GM23248 (cell line): ENCODE measurements around the gene PKNOX2. TPM values are rescaled to one million over a fixed set of nuclear protein-coding genes. Genes with fewer than 3 reads are reported as not detected.

ENCODE experiments used
- DNase-seq: peaks from one replicate; pipeline ENCODE4 v3.0.0-alpha.2; 2015
- H2AFZ ChIP-seq: fragments of 200-600 bp; sonication (generic); 2 replicates; pipeline ENCODE4 v1.6.1; 2016; ENCODE audit warnings: antibody characterized with exemption
- H3F3A ChIP-seq: fragments of 200-600 bp; sonication (generic); 2 replicates; pipeline ENCODE4 v1.6.1; 2016; ENCODE audit warnings: mild to moderate bottlenecking, antibody characterized with exemption, mixed run types; ENCODE audit not compliant: insufficient read depth
- H3K27ac ChIP-seq: fragments of 200-600 bp; sonication (generic); 2 replicates; pipeline ENCODE4 v1.5.1; 2016; ENCODE audit warnings: mild to moderate bottlenecking
- H3K27me3 ChIP-seq: fragments of 200-600 bp; sonication (generic); replicated peaks from 2 replicates; pipeline ENCODE4 v1.6.1; 2016; ENCODE audit warnings: mild to moderate bottlenecking; ENCODE audit not compliant: insufficient read depth
- H3K36me3 ChIP-seq: fragments of 200-600 bp; sonication (generic); 2 replicates; pipeline ENCODE4 v1.6.1; 2016; ENCODE audit warnings: low read depth, mild to moderate bottlenecking
- H3K4me1 ChIP-seq: fragments of 200-600 bp; sonication (generic); 2 replicates; pipeline ENCODE4 v1.6.1; 2016; ENCODE audit warnings: mild to moderate bottlenecking; ENCODE audit not compliant: insufficient read depth
- H3K4me2 ChIP-seq: fragments of 200-600 bp; sonication (generic); one replicate; pipeline ENCODE4 v1.6.1; 2016; ENCODE audit warnings: mild to moderate bottlenecking; ENCODE audit not compliant: unreplicated experiment
- H3K4me3 ChIP-seq: fragments of 200-600 bp; sonication (generic); 2 replicates; pipeline ENCODE4 v1.5.1; 2016; ENCODE audit warnings: mild to moderate bottlenecking
- H3K79me2 ChIP-seq: fragments of 200-600 bp; sonication (generic); 2 replicates; pipeline ENCODE4 v1.6.1; 2016; ENCODE audit warnings: mild to moderate bottlenecking; ENCODE audit not compliant: insufficient read depth
- H3K9ac ChIP-seq: fragments of 200-600 bp; sonication (generic); 2 replicates; pipeline ENCODE4 v1.6.1; 2016; ENCODE audit warnings: mild to moderate bottlenecking
- H3K9me2 ChIP-seq: fragments of 200-600 bp; sonication (generic); 2 replicates; pipeline ENCODE4 v1.6.1; 2016; ENCODE audit warnings: mixed run types, mild to moderate bottlenecking, moderate library complexity; ENCODE audit not compliant: insufficient read depth
- H3K9me3 ChIP-seq: fragments of 200-600 bp; sonication (generic); one replicate; pipeline ENCODE4 v1.6.1; 2017; ENCODE audit warnings: low read depth
- H4K20me1 ChIP-seq: fragments of 200-600 bp; sonication (generic); 2 replicates; pipeline ENCODE4 v1.6.0; 2016; ENCODE audit not compliant: insufficient read depth
- EZH2 ChIP-seq: fragments of 200-600 bp; sonication (generic); IDR thresholded peaks from 2 replicates; pipeline ENCODE4 v1.6.1; 2018; ENCODE audit warnings: antibody characterized with exemption, mild to moderate bottlenecking; ENCODE audit not compliant: insufficient read depth, poor library complexity, severe bottlenecking
- EZH2phosphoT487 ChIP-seq: fragments of 200-600 bp; sonication (generic); IDR thresholded peaks from 2 replicates; pipeline ENCODE4 v1.6.1; 2018; ENCODE audit warnings: antibody characterized with exemption, moderate library complexity, mild to moderate bottlenecking, low read depth; ENCODE audit not compliant: insufficient read depth
- WGBS, 2 experiments: methylation state at CpG; one replicate each; pipeline ENCODE4 v1.1.6; 2015 to 2017; ENCODE audit warnings: low lambda C conversion rate in 2 of 2, low coverage in 1 of 2; ENCODE audit errors: missing lambda C conversion rate in 2 of 2; 5-methylcytosine and 5-hydroxymethylcytosine counted together
- in situ Hi-C: fragments of 300-500 bp; cut with MboI; formaldehyde crosslinking; loops from 2 replicates; pipeline ENCODE4 v1.15.0; 2020
- polyA plus RNA-seq: library from polyadenylated mRNA; unstranded; fragments of >200 nt; fragmentation: Nextera tagmentation; extraction: Ambion mirVana; gene quantifications from 2 replicates; pipeline ENCODE4 v1.2.1, GENCODE V29; 2016
- total RNA-seq: library from RNA; depleted of rRNA; stranded (reverse); fragments of >200 nt; shearing (Covaris generic); gene quantifications from 2 replicates; pipeline ENCODE4 v1.2.3, GENCODE V29; 2014

PKNOX2 gene
- total and polyA plus RNA-seq, 2 experiments from 2014 or later, result 0.21 to 0.76 TPM

DNA sequence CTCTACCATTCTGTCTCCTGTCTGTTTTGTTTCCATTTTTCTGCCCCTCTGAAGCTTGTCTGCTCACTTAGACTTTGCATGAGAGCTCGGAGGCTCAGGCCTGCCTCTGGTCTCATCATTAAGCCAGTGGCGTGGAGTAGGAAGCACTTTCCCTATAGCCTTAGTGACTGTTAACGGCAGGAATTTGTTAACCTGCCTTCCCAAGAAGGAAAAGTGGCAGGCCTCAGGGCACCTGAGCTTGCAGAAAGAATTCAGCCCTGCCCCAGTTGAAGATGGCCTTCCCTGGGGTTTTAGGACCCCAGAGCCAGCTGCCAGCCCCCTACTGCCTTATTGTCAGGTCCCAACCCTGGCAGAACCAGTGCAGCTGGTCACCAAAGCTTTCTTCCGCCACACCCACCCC, 93.2 kb downstream of the PKNOX2 start:
- in situ Hi-C loops, result no loop called here
- H3K79me2 ChIP-seq, result no peaks in the 10 kb centered on the region
- WGBS, 2 experiments, result 80 to 85% methylated on average over 4 of the region's 4 CpGs

DNA sequence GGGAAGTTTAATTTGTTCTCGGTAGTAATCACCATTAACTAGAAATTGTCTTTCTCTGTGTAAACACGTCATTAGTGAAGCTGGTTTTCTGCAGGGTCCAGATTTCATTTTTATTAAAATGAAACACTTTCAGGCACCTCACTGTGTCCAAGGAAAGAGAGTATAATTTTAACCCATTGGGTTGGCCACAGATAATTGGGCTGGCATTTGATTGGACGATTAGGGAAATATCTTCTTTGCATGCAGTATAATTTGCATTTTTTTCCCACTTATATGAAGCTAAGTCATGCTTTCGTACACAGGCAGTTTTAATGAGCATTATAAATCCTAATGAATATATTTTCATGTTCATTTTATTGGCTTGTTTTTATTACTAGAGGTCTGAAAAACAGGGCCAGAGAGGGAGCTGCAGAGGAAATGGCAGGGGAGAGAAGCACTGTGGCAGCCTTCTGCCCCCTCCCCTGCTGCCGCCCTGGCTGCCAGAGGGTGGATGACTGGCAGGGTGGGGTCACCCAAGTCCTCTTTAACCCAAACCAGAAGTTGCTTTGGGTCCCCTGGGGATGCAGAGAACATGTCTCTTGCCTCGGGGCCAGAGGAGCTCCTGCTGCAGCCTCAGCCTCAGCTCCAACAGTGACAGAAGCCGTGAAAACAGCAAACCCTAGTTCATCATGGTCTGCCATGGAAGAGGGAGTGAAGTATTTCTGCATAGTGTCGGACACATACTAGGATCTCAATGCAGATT, 93.9 kb downstream of the PKNOX2 start:
- DNase-seq, result peak; percentile 39
- Histone ChIP-seq H3K4me1 (peaks cover 11% of the 10 kb centered on the region), H3K79me2 (no peaks in the 10 kb centered on the region), H3K9me2 (no peaks in the 10 kb centered on the region), H3K27ac (no peak overlapping the region), H4K20me1 (no peaks in the 10 kb centered on the region), H3K4me2 (no peak overlapping the region), H3K27me3 (no peaks in the 10 kb centered on the region), H3F3A (no peaks in the 10 kb centered on the region), H2AFZ (no peak overlapping the region), H3K4me3 (no peak overlapping the region), H3K9me3 (no peaks in the 10 kb centered on the region), H3K9ac (no peak overlapping the region), H3K36me3 (no peaks in the 10 kb centered on the region)
- TF ChIP-seq EZH2 (no peak), EZH2phosphoT487 (no peak)
- in situ Hi-C loops, result no loop called here
- 44 to 58% methylated on average over 8 of the region's 8 CpGs for WGBS, 2 experiments

More for the DNA sequence above, 93.2 kb downstream of the PKNOX2 start:
- Histone ChIP-seq H4K20me1 (no peaks in the 10 kb centered on the region), H3K36me3 (no peaks in the 10 kb centered on the region), H3K4me2 (no peak overlapping the region), H3K9ac (no peak overlapping the region), H3K27ac (no peak overlapping the region), H3K9me2 (no peaks in the 10 kb centered on the region), H3K9me3 (no peaks in the 10 kb centered on the region), H3K27me3 (no peaks in the 10 kb centered on the region), H3K4me3 (no peak overlapping the region), H3F3A (no peaks in the 10 kb centered on the region), H2AFZ (no peak overlapping the region), H3K4me1 (peaks cover 6% of the 10 kb centered on the region)
- DNase-seq, result no peak
- TF ChIP-seq EZH2 (no peak), EZH2phosphoT487 (no peak)

DNA sequence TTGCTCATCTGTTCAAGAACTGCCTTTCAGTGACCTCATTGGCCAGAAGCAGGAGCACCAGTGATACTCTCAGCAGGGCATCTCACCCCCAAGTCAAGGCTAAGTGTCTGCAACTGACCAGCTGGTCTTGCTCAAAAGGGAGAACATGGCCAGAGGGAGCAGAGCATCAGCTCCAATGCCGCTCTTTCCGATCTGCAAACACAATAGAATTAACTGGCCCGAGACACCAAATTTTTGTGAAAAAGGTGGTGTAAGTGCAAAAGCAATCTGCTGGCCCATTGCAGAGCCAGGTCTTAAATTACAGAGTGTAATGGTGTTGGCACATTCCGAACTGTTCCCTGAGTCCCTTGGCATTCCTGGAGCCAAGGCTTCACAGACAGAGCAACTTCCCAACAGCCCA, 97.0 kb downstream of the PKNOX2 start:
- no peak overlapping the region for H3K9ac ChIP-seq

DNA sequence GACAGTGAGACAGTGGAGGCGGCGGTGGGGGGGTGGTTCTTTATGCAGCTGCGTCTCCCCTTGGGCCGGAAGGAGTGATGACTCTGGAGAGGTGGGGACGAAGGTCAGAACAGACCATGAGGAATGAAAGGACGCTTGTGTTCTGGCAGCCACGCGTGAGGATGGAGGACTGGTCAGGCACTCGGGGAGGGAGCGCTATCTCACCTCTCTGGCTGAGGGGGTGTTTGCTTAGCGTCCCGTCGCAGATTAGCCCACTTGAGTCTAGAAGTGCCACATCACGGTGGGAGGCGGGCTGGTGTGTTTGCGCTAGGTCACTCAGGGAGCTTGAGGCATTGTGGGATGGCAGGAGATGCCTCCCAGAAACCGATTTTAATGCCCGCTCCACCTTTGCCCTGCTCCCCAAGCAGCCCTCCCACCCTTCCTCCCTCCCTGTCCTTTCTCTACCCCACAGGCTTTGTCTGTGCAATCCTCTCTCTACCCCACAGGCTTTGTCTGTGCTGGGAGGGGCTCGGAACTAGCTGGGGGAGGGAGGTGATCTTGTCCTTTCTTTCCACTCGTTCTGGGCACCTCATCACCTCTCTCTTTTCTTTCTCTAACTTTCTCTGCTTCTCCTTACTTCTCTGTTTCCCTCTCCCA, 97.8 kb downstream of the PKNOX2 start:
- H3K36me3 ChIP-seq, result no peaks in the 10 kb centered on the region
- no peaks in the 10 kb centered on the region for H3K9me2 ChIP-seq
- peak overlapping the region; percentile 74 for H3K4me2 ChIP-seq
- no peak for TF ChIP-seq EZH2phosphoT487
- no peak for TF ChIP-seq EZH2
- H2AFZ ChIP-seq, result peak overlapping the region; percentile 76
- peaks cover 20% of the 10 kb centered on the region for H3K4me1 ChIP-seq
- no peaks in the 10 kb centered on the region for H3F3A ChIP-seq
- no peak for DNase-seq
- H3K79me2 ChIP-seq, result no peaks in the 10 kb centered on the region
- peak overlapping the region; percentile 86 for H3K27ac ChIP-seq
- no peaks in the 10 kb centered on the region for H4K20me1 ChIP-seq
- H3K9ac ChIP-seq, result peak overlapping the region; percentile 74
- in situ Hi-C loops, result no loop called here
- no peaks in the 10 kb centered on the region for H3K27me3 ChIP-seq
- no peak overlapping the region for H3K4me3 ChIP-seq
- no peaks in the 10 kb centered on the region for H3K9me3 ChIP-seq
- 89 to 94% methylated on average over 18 to 20 of the region's 20 CpGs for WGBS, 2 experiments

More for the DNA sequence above, 97.0 kb downstream of the PKNOX2 start:
- H3K27ac ChIP-seq, result no peak overlapping the region
- H2AFZ ChIP-seq, result no peak overlapping the region
- 97% methylated on average over 4 of the region's 4 CpGs for WGBS, 2 experiments
- H3F3A ChIP-seq, result no peaks in the 10 kb centered on the region
- no peaks in the 10 kb centered on the region for H3K27me3 ChIP-seq
- no peaks in the 10 kb centered on the region for H3K36me3 ChIP-seq
- no peaks in the 10 kb centered on the region for H3K79me2 ChIP-seq
- H3K9me2 ChIP-seq, result no peaks in the 10 kb centered on the region
- TF ChIP-seq EZH2phosphoT487, result no peak
- no peak for TF ChIP-seq EZH2
- in situ Hi-C loops, result no loop called here
- H3K4me2 ChIP-seq, result no peak overlapping the region
- no peak overlapping the region for H3K4me3 ChIP-seq
- no peak for DNase-seq
- H3K9me3 ChIP-seq, result no peaks in the 10 kb centered on the region
- H4K20me1 ChIP-seq, result no peaks in the 10 kb centered on the region
- H3K4me1 ChIP-seq, result peaks cover 20% of the 10 kb centered on the region
